Type B pancreatic cell (in vitro differentiated cells): ENCODE measurements around the gene PDE10A. TPM values are rescaled to one million over a fixed set of nuclear protein-coding genes. Genes with fewer than 3 reads are reported as not detected.

Source experiments
- DNase-seq: peaks from one replicate; pipeline ENCODE4 v3.0.0; 2021; ENCODE audit warnings: mixed read lengths; ENCODE audit not compliant: unreplicated experiment; ENCODE audit errors: extremely low spot score
- H3K27ac Mint-ChIP-seq: 2 replicates; pipeline ENCODE4 v1.8.0; 2021; ENCODE audit warnings: mild to moderate bottlenecking, mixed read lengths
- H3K27me3 Mint-ChIP-seq: 2 replicates; pipeline ENCODE4 v1.8.0; 2021; ENCODE audit warnings: mixed read lengths
- H3K36me3 Mint-ChIP-seq: 2 replicates; pipeline ENCODE4 v1.8.0; 2021; ENCODE audit warnings: mixed read lengths
- H3K4me1 Mint-ChIP-seq: one replicate; pipeline ENCODE4 v1.8.0; 2021; ENCODE audit warnings: mixed read lengths; ENCODE audit not compliant: unreplicated experiment
- H3K4me3 Mint-ChIP-seq: 2 replicates; pipeline ENCODE4 v1.8.0; 2021; ENCODE audit warnings: mild to moderate bottlenecking, mixed read lengths
- H3K9me3 Mint-ChIP-seq: 2 replicates; pipeline ENCODE4 v1.8.0; 2021; ENCODE audit warnings: mixed read lengths
- CTCF ChIP-seq: fragments of 200-600 bp; sonication (generic); conservative IDR thresholded peaks from 2 replicates; pipeline ENCODE4 v1.5.0; 2021; ENCODE audit warnings: antibody characterized with exemption, mild to moderate bottlenecking
- total RNA-seq: library from RNA; stranded (reverse); gene quantifications from 2 replicates; pipeline ENCODE4 v1.2.1, GENCODE V29; 2021; ENCODE audit warnings: low replicate concordance

The PDE10A gene
- total RNA-seq, 1 donor from 2014 or later: 10.8 TPM

- no peak for TF ChIP-seq CTCF
- DNase-seq: no peak
- Mint-ChIP-seq H3K9me3 (no peaks in the 10 kb centered on the region), H3K36me3 (no peaks in the 10 kb centered on the region), H3K27ac (no peak overlapping the region), H3K4me1 (peaks cover 20% of the 10 kb centered on the region), H3K4me3 (no peak overlapping the region), H3K27me3 (peaks cover 29% of the 10 kb centered on the region)
Measured at GRCh38 chr6:165657325-165657680, 5.7 kb downstream of the PDE10A start.

GRCh38 chr6:165656581-165657324 lies 6.3 kb downstream of the PDE10A start:
- Mint-ChIP-seq H3K4me1 (peaks cover 20% of the 10 kb centered on the region), H3K27me3 (peaks cover 29% of the 10 kb centered on the region), H3K9me3 (no peaks in the 10 kb centered on the region), H3K36me3 (no peaks in the 10 kb centered on the region), H3K27ac (no peak overlapping the region), H3K4me3 (no peak overlapping the region)
- DNase-seq: no peak
- no peak for TF ChIP-seq CTCF

GRCh38 chr6:165655191-165655590 lies 7.8 kb downstream of the PDE10A start:
- Mint-ChIP-seq H3K4me3 (no peak overlapping the region), H3K27ac (no peak overlapping the region), H3K27me3 (peaks cover 27% of the 10 kb centered on the region), H3K4me1 (peaks cover 23% of the 10 kb centered on the region), H3K36me3 (no peaks in the 10 kb centered on the region), H3K9me3 (no peaks in the 10 kb centered on the region)
- no peak for DNase-seq
- no peak for TF ChIP-seq CTCF

- peaks cover 25% of the 10 kb centered on the region for H3K4me1 Mint-ChIP-seq
- H3K36me3 Mint-ChIP-seq: no peaks in the 10 kb centered on the region
- TF ChIP-seq CTCF: no peak
- H3K27ac Mint-ChIP-seq: no peak overlapping the region
- H3K9me3 Mint-ChIP-seq: no peaks in the 10 kb centered on the region
- DNase-seq: no peak
- H3K4me3 Mint-ChIP-seq: no peak overlapping the region
- peaks cover 16% of the 10 kb centered on the region for H3K27me3 Mint-ChIP-seq
Measured at GRCh38 chr6:165654144-165654543, 8.9 kb downstream of the PDE10A start.

GRCh38 chr6:165653607-165654006 lies 9.4 kb downstream of the PDE10A start:
- DNase-seq: no peak
- Mint-ChIP-seq H3K36me3 (no peaks in the 10 kb centered on the region), H3K4me1 (peaks cover 24% of the 10 kb centered on the region), H3K27ac (no peak overlapping the region), H3K9me3 (no peaks in the 10 kb centered on the region), H3K27me3 (peaks cover 11% of the 10 kb centered on the region), H3K4me3 (no peak overlapping the region)
- TF ChIP-seq CTCF: no peak
